ENCODE results near the gene CACNB2.

DNA sequence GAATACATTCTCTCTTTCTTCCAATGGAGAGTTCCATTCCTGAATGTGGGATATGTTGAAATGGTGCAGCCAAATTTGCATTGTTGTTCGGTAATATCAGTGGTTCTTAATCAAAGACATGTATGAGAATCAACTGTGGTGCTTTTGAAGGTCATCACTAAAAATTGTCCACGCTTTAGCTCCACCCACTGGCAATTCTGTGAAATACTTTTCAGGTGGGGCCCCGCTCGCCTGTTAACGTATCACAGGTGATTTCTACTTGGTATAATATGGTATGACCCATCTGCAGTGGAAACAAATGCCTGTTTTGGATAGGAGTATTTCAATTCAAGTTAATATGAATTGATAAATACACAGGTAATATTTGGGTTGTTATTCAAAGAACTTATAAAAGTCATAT lies 332.8 kb downstream of the CACNB2 start:
- TF ChIP-seq, protein P1, sequence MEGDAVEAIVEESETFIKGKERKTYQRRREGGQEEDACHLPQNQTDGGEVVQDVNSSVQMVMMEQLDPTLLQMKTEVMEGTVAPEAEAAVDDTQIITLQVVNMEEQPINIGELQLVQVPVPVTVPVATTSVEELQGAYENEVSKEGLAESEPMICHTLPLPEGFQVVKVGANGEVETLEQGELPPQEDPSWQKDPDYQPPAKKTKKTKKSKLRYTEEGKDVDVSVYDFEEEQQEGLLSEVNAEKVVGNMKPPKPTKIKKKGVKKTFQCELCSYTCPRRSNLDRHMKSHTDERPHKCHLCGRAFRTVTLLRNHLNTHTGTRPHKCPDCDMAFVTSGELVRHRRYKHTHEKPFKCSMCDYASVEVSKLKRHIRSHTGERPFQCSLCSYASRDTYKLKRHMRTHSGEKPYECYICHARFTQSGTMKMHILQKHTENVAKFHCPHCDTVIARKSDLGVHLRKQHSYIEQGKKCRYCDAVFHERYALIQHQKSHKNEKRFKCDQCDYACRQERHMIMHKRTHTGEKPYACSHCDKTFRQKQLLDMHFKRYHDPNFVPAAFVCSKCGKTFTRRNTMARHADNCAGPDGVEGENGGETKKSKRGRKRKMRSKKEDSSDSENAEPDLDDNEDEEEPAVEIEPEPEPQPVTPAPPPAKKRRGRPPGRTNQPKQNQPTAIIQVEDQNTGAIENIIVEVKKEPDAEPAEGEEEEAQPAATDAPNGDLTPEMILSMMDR (IDR thresholded peaks at IDR 0.05 in 2 of 3, conservative IDR thresholded peaks at IDR 0.05 in 1 of 3; ENCODE audit: control insufficient read depth in 2 of 3, extremely low read depth in 1 of 3, insufficient read depth in 1 of 3, low read depth in 3 of 3, low read length in 3 of 3), result peak; percentile 21 to 43 (median 32); a peak in 4 of 6 replicates
- TF ChIP-seq EZH2 (IDR thresholded peaks at IDR 0.05; ENCODE audit: borderline replicate concordance, control insufficient read depth, low read depth, low read length), result no peak
- TF ChIP-seq, protein P2, sequence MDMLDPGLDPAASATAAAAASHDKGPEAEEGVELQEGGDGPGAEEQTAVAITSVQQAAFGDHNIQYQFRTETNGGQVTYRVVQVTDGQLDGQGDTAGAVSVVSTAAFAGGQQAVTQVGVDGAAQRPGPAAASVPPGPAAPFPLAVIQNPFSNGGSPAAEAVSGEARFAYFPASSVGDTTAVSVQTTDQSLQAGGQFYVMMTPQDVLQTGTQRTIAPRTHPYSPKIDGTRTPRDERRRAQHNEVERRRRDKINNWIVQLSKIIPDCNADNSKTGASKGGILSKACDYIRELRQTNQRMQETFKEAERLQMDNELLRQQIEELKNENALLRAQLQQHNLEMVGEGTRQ (IDR thresholded peaks at IDR 0.05; ENCODE audit: borderline replicate concordance, low read depth, low read length), result no peak

Data from GM12878 (cell line).